Iris pigment epithelial cell (primary cell): ENCODE measurements around the gene INPP5A.

Experiments used
- DNase-seq: peaks from one replicate; pipeline ENCODE4 v3.0.0-alpha.2; 2011; ENCODE audit warnings: low read depth

The INPP5A gene

GRCh38 chr10:132708441-132708840 is 170.9 kb downstream of the INPP5A start:
- no peak for DNase-seq

- DNase-seq, result no peak
Measured at GRCh38 chr10:132708936-132709335, 171.3 kb downstream of the INPP5A start.

- DNase-seq, result no peak
Measured at GRCh38 chr10:132709471-132709951, 171.9 kb downstream of the INPP5A start.

GRCh38 chr10:132710036-132710686 is 172.6 kb downstream of the INPP5A start:
- DNase-seq, result no peak

- DNase-seq, result no peak
Measured at GRCh38 chr10:132710746-132711612, 173.4 kb downstream of the INPP5A start.

- DNase-seq, result no peak
Measured at GRCh38 chr10:132711613-132712121, 174.1 kb downstream of the INPP5A start.

GRCh38 chr10:132712291-132712690 is 174.7 kb downstream of the INPP5A start:
- no peak for DNase-seq

GRCh38 chr10:132712743-132713142 is 175.2 kb downstream of the INPP5A start:
- DNase-seq, result no peak

GRCh38 chr10:132713421-132714095 is 176.0 kb downstream of the INPP5A start:
- DNase-seq, result no peak

- no peak for DNase-seq
Measured at GRCh38 chr10:132714096-132714985, 176.8 kb downstream of the INPP5A start.

GRCh38 chr10:132714986-132715775 is 177.6 kb downstream of the INPP5A start:
- DNase-seq, result no peak

GRCh38 chr10:132715776-132716680 is 178.4 kb downstream of the INPP5A start:
- DNase-seq, result no peak

- no peak for DNase-seq
Measured at GRCh38 chr10:132716691-132717490, 179.3 kb downstream of the INPP5A start.

GRCh38 chr10:132721725-132722124 is 184.1 kb downstream of the INPP5A start:
- DNase-seq, result peak; percentile 49

- peak; percentile 11 for DNase-seq
Measured at GRCh38 chr10:132722394-132723329, 185.1 kb downstream of the INPP5A start.

GRCh38 chr10:132723330-132723970 is 185.9 kb downstream of the INPP5A start:
- DNase-seq, result no peak

- peak; percentile 22 for DNase-seq
Measured at GRCh38 chr10:132724446-132724845, 186.9 kb downstream of the INPP5A start.
